H9 (cell line): Measurements from ENCODE around the gene CAMK1. TPM values are rescaled to one million over a fixed set of nuclear protein-coding genes. Genes with fewer than 3 reads are reported as not detected.

ENCODE experiments used
- DNase-seq: peaks from one replicate; pipeline ENCODE4 v3.0.0-alpha.2; 2017
- H2AFZ ChIP-seq: one replicate; pipeline ENCODE4 v1.6.1; 2013; ENCODE audit warnings: mild to moderate bottlenecking, low read length, control low read depth, moderate library complexity
- H2AK5ac ChIP-seq: 2 replicates; pipeline ENCODE4 v1.6.1; 2013; ENCODE audit warnings: low read length, control low read depth, mixed read lengths; ENCODE audit not compliant: insufficient read length
- H2BK120ac ChIP-seq: one replicate; pipeline ENCODE4 v1.6.1; 2013; ENCODE audit warnings: low read depth, mild to moderate bottlenecking, low read length, control low read depth, inconsistent platforms; ENCODE audit not compliant: poor library complexity, severe bottlenecking
- H2BK12ac ChIP-seq: 2 replicates; pipeline ENCODE4 v1.6.1; 2013; ENCODE audit warnings: low read length, control low read depth, mixed read lengths, low read depth; ENCODE audit not compliant: insufficient read length
- H2BK15ac ChIP-seq: 2 replicates; pipeline ENCODE4 v1.6.1; 2013; ENCODE audit warnings: low read depth, low read length, control low read depth
- H2BK20ac ChIP-seq: one replicate; pipeline ENCODE4 v1.6.1; 2013; ENCODE audit warnings: low read depth, mild to moderate bottlenecking, low read length, control low read depth, inconsistent platforms; ENCODE audit not compliant: poor library complexity, severe bottlenecking
- H2BK5ac ChIP-seq: 2 replicates; pipeline ENCODE4 v1.6.1; 2013; ENCODE audit warnings: low read length, control low read depth, mixed read lengths; ENCODE audit not compliant: insufficient read length
- H3K14ac ChIP-seq: 2 replicates; pipeline ENCODE4 v1.6.1; 2013; ENCODE audit warnings: low read length, control low read depth; ENCODE audit not compliant: insufficient read depth
- H3K18ac ChIP-seq: 2 replicates; pipeline ENCODE4 v1.6.1; 2013; ENCODE audit warnings: low read depth, mild to moderate bottlenecking, mixed read lengths, low read length, control low read depth; ENCODE audit not compliant: insufficient read length
- H3K23ac ChIP-seq: 2 replicates; pipeline ENCODE4 v1.6.1; 2013; ENCODE audit warnings: low read length, control low read depth, mixed read lengths, low read depth; ENCODE audit not compliant: insufficient read length
- H3K23me2 ChIP-seq: 2 replicates; pipeline ENCODE4 v1.6.1; 2013; ENCODE audit warnings: low read depth, mild to moderate bottlenecking, mixed read lengths, low read length, control low read depth; ENCODE audit not compliant: insufficient read length, poor library complexity, severe bottlenecking
- H3K27ac ChIP-seq: 2 replicates; pipeline ENCODE4 v1.5.1; 2013; ENCODE audit warnings: low read length, control low read depth, mixed read lengths, low read depth; ENCODE audit not compliant: insufficient read length
- H3K27me3 ChIP-seq: 2 replicates; pipeline ENCODE4 v1.6.1; 2013; ENCODE audit warnings: low read length, control low read depth, inconsistent platforms; ENCODE audit not compliant: insufficient read depth
- H3K4ac ChIP-seq: 2 replicates; pipeline ENCODE4 v1.6.1; 2013; ENCODE audit warnings: low read depth, mild to moderate bottlenecking, control low read depth, inconsistent platforms, low read length, moderate library complexity
- H3K4me1 ChIP-seq: 2 replicates; pipeline ENCODE4 v1.6.1; 2013; ENCODE audit warnings: low read length, control low read depth, inconsistent platforms; ENCODE audit not compliant: insufficient read depth
- H3K4me2 ChIP-seq: 2 replicates; pipeline ENCODE4 v1.6.1; 2013; ENCODE audit warnings: low read length, control low read depth, mixed read lengths; ENCODE audit not compliant: insufficient read length, insufficient read depth
- H3K56ac ChIP-seq: 2 replicates; pipeline ENCODE4 v1.6.1; 2013; ENCODE audit warnings: low read depth, mild to moderate bottlenecking, mixed read lengths, low read length, control low read depth; ENCODE audit not compliant: insufficient read length
- H3K79me1 ChIP-seq: 2 replicates; pipeline ENCODE4 v1.6.1; 2013; ENCODE audit warnings: low read depth, mild to moderate bottlenecking, moderate library complexity, low read length, control low read depth, inconsistent platforms; ENCODE audit not compliant: insufficient read depth, poor library complexity, severe bottlenecking
- H3K79me2 ChIP-seq: 2 replicates; pipeline ENCODE4 v1.6.1; 2013; ENCODE audit warnings: low read length, control low read depth, inconsistent platforms; ENCODE audit not compliant: insufficient read depth
- H3K9ac ChIP-seq: 2 replicates; pipeline ENCODE4 v1.6.1; 2013; ENCODE audit warnings: low read length, control low read depth, mixed read lengths; ENCODE audit not compliant: insufficient read length; ENCODE audit errors: extremely low read depth
- H3K9me3 ChIP-seq: one replicate; pipeline ENCODE4 v1.6.1; 2013; ENCODE audit warnings: low read depth, low read length, inconsistent platforms; ENCODE audit not compliant: control insufficient read depth
- H3T11ph ChIP-seq: one replicate; pipeline ENCODE4 v1.6.1; 2013; ENCODE audit warnings: mild to moderate bottlenecking, low read length, control low read depth, inconsistent platforms
- H4K20me1 ChIP-seq: one replicate; pipeline ENCODE4 v1.6.1; 2013; ENCODE audit not compliant: control insufficient read depth, insufficient read length, insufficient read depth
- H4K5ac ChIP-seq: 2 replicates; pipeline ENCODE4 v1.6.1; 2013; ENCODE audit warnings: low read depth, mild to moderate bottlenecking, mixed read lengths, low read length, control low read depth; ENCODE audit not compliant: insufficient read length
- H4K8ac ChIP-seq: replicated peaks from 2 replicates; pipeline ENCODE4 v1.6.1; 2013; ENCODE audit warnings: low read length, control low read depth, mixed read lengths, low read depth; ENCODE audit not compliant: insufficient read length
- H4K91ac ChIP-seq: 2 replicates; pipeline ENCODE4 v1.6.1; 2013; ENCODE audit warnings: low read depth, mild to moderate bottlenecking, moderate library complexity, mixed read lengths, low read length, control low read depth; ENCODE audit not compliant: insufficient read length
- H3K27ac Mint-ChIP-seq, 3 experiments: 2 replicates in 2 of 3; 3 replicates in 1 of 3; pipeline ENCODE4 v1.8.0; 2020 to 2021; ENCODE audit warnings: mixed read lengths in 3 of 3, mild to moderate bottlenecking in 1 of 3, moderate library complexity in 1 of 3
- H3K27me3 Mint-ChIP-seq: 2 replicates; pipeline ENCODE4 v1.8.0; 2021; ENCODE audit warnings: low read depth, mild to moderate bottlenecking, moderate library complexity, mixed read lengths
- H3K36me3 Mint-ChIP-seq, 3 experiments: 2 replicates in 2 of 3; 3 replicates in 1 of 3; pipeline ENCODE4 v1.8.0; 2020 to 2021; ENCODE audit warnings: low read depth in 3 of 3, mixed read lengths in 3 of 3; ENCODE audit not compliant: insufficient read depth in 1 of 3
- H3K4me1 Mint-ChIP-seq, 2 experiments: 2 replicates each; pipeline ENCODE4 v1.8.0; 2020; ENCODE audit warnings: mixed read lengths in 2 of 2
- H3K4me3 Mint-ChIP-seq, 2 experiments: 2 replicates in 1 of 2; 3 replicates in 1 of 2; pipeline ENCODE4 v1.8.0; 2020 to 2021; ENCODE audit warnings: mild to moderate bottlenecking in 2 of 2, mixed read lengths in 2 of 2, moderate library complexity in 1 of 2
- H3K9me3 Mint-ChIP-seq, 2 experiments: 2 replicates in 1 of 2; 3 replicates in 1 of 2; pipeline ENCODE4 v1.8.0; 2020; ENCODE audit warnings: mild to moderate bottlenecking in 2 of 2, mixed read lengths in 2 of 2, moderate library complexity in 1 of 2
- CTCF ChIP-seq: fragments of 200-600 bp; sonication (generic); conservative IDR thresholded peaks from 3 replicates; pipeline ENCODE4 v1.8.0; 2021; ENCODE audit warnings: antibody characterized with exemption, mild to moderate bottlenecking
- WGBS: extraction: QIAGEN DNeasy Blood & Tissue Kit; methylation state at CpG from one replicate; pipeline ENCODE4 v1.1.7; 2013; ENCODE audit warnings: missing lambda C conversion rate, low lambda C conversion rate, mixed read lengths; ENCODE audit not compliant: insufficient read length; ENCODE audit errors: extremely low coverage; 5-methylcytosine and 5-hydroxymethylcytosine counted together
- total RNA-seq: library from RNA; stranded (reverse); gene quantifications from 2 replicates; pipeline ENCODE4 v1.2.1, GENCODE V29; 2021

The CAMK1 gene
- total RNA-seq, 1 experiment from 2014 or later = 9.2 TPM

GRCh38 chr3:9786825-9787669 is 17.3 kb upstream of the CAMK1 start:
- no CpG with 5 or more reads among the region's 13 CpGs for WGBS
- H3K27me3 Mint-ChIP-seq = no peaks in the 10 kb centered on the region
- Histone ChIP-seq H4K8ac (no peak overlapping the region), H3K79me1 (no peaks in the 10 kb centered on the region), H3K4me1 (no peaks in the 10 kb centered on the region), H2BK15ac (no peak overlapping the region), H3K27ac (no peak overlapping the region), H3K4ac (no peak overlapping the region), H3K23ac (no peak overlapping the region), H3K23me2 (no peaks in the 10 kb centered on the region), H2BK20ac (no peak overlapping the region), H3K18ac (no peak overlapping the region), H2BK120ac (no peak overlapping the region), H4K20me1 (no peaks in the 10 kb centered on the region), H2BK12ac (no peak overlapping the region), H2BK5ac (no peak overlapping the region), H3K9ac (no peak overlapping the region), H3K14ac (no peak overlapping the region), H3K4me2 (no peak overlapping the region), H3K9me3 (no peaks in the 10 kb centered on the region), H3K79me2 (no peaks in the 10 kb centered on the region), H2AK5ac (no peak overlapping the region), H2AFZ (no peak overlapping the region), H3T11ph (no peak overlapping the region), H3K27me3 (no peaks in the 10 kb centered on the region), H4K5ac (no peak overlapping the region), H3K56ac (no peak overlapping the region), H4K91ac (no peak overlapping the region)
- no peak overlapping the region for H3K4me3 Mint-ChIP-seq
- no peak for DNase-seq
- peak; percentile 74 for TF ChIP-seq CTCF
- no peaks in the 10 kb centered on the region for H3K9me3 Mint-ChIP-seq
- no peak overlapping the region for H3K27ac Mint-ChIP-seq
- peaks cover 28 to 73% (median 72%) of the 10 kb centered on the region in 3 experiments; a peak in 6 of 7 replicates for H3K36me3 Mint-ChIP-seq
- peaks cover 4% of the 10 kb centered on the region in 2 experiments; a peak in 3 of 4 replicates for H3K4me1 Mint-ChIP-seq
